ENCODE data around the gene TMEM150B.

TMEM150B gene, protein sequence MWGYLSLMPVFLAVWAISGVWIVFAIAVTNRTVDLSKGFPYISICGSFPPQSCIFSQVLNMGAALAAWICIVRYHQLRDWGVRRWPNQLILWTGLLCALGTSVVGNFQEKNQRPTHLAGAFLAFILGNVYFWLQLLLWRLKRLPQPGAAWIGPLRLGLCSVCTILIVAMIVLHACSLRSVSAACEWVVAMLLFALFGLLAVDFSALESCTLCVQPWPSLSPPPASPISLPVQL

GRCh38 chr19:55325172-55325571 is at the start of gene TMEM150B:
TMEM150B (minus strand) TSS chr19:55325341; CDS start chr19:55321036, 4,305 bp downstream.
- DNase-seq: no peak

DNA sequence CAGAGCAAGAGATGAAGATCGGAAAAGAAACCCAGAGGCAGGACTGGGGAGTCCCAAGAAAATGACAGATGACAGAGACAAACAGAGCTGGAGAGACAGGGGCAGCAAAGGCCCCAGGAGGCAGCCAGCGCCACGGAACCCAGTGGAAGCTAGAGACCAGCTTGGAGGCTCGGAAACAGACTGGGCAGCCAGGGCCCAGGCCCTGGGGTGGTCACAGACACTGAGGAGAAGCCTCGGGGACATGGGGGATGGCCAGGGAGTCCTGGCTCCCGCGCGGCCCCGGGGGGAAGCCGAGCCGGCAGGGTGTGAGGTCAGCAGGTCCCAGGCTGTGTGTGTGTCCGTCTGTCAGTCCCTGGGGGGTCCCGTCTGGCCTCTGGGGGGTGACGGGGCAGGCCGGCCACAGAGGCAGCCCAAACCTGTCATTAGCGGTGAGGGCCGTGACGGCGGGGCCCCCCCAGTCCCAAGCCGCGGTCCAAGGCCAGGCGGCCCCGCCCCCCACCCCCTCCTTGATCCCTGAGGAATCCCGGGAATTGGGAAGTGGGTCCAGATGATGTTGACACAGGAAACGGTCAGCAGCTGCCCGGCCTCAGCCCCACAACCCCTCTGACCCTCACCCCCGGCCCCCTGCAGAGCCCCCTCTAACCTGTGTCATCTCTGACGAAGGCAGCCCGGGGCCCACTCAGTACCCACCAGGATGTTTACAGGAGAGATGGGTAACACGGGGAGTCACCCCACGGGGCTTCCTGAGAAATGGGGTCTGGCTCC is 49.0 kb upstream of the TMEM150B start:
- no peak for DNase-seq

DNA sequence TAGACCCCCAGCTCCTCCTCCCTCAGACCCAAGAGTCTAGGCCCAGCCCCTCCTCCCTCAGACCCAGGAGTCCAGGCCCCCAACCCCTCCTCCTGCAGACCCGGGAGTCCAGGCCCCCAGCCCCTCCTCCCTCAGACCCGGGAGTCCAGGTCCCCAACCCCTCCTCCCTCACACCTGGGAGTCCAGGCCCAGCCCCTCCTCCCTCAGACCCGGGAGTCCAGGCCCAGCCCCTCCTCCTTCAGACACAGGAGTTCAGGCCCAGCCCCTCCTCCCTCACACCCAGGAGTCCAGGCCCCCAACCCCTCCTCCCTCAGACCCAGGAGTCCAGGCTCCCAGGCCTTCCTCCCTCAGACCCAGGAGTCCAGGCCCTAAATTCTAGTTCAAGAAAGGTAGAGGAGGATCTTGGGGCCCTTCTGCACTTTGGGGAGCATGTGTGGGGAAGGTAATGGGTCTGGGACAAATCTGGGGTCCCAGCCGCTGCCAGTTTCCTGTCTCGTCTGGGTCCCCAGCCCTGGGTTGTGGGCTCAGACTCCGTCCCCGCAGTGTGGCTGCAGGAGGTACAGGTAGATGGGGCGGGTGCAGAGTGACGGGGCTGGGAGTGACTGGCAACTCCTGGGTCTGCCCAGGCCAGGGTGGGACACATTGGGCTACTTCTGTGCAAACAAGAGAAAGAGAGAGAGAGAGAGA is 48.3 kb upstream of the TMEM150B start:
- no peak for DNase-seq

DNA sequence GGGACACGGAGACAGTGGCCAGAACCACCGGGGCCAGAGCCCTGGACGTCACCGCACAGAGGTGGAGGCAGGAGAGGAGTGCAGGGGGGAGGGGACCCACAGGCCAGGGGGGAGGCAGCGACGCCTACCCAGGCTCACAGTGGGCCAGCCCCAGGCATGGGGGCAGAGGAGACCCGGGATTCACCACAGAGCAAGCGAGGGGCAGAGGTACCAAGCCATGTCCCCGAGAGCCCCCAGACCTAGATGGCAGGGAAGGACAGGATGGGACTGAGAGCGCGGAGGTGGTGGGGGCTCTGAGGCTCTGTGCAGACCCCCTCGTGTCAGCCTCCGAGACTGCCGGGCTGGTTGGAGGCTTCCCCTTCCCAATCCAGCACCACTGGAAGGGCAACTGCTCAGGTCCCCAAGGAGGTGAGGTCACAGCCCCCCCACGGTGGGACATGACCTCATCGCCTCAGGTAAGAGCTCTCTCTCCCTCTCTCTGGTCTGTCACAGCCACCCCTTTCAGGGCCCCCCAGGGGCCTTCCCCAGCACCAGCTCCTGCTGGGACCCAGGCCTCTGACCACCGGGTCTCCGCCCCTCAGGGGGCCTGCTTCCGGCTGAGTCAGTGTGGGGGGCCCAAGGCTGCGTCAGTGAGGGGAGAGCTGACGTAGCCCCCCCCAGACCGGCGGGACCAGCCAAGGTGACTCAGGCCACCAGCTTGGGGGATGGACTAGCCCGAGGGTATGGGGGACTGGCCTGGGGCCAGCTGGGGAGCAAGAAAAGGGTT is 47.4 kb upstream of the TMEM150B start:
- DNase-seq: no peak

DNA sequence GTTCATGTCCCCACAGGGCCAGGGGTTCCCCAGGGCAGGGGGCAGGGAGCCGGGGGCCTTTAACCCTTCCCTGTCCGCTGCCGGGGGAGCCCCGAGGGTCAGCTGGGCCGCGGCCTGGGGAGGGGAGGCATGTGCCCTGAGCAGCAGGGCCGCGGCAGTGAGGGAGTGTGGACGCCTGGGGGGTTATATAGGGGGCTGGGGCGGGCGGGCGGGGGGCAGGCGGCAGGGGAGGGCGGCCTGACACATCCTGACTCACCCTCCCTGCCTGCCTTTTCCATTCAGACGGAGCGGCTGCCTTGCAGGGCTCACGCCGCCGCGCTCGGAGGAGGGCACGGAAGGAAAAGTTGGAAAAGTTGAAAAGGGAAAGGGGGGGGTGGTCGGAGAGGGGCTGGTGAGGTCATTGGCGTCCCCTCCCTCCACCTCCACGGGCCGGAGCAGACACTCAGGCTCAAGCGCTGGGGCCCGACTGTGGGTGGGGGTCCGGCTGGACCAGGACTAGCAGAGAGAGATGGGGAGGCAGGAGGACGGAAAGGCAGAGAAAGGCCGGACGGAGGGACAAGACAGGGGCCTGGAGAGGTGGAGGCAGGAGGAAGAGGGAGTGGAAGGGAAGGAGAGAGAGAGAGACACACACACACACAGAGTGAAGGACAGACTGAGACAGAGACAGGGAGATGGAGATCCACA is 45.3 kb upstream of the TMEM150B start, which contains the start of gene IL11:
Gene IL11, minus strand, starts transcription at position 159 of the 684 bp plus-strand sequence. Its CDS starts 153 bp downstream, at position 6.
- no peak for DNase-seq

- DNase-seq: no peak
Observed at GRCh38 chr19:55369653-55370304, 44.6 kb upstream of the TMEM150B start.

- DNase-seq: no peak
Observed at GRCh38 chr19:55368701-55369563, 43.8 kb upstream of the TMEM150B start.

GRCh38 chr19:55368106-55368505 is 43.0 kb upstream of the TMEM150B start:
- DNase-seq: no peak

DNA sequence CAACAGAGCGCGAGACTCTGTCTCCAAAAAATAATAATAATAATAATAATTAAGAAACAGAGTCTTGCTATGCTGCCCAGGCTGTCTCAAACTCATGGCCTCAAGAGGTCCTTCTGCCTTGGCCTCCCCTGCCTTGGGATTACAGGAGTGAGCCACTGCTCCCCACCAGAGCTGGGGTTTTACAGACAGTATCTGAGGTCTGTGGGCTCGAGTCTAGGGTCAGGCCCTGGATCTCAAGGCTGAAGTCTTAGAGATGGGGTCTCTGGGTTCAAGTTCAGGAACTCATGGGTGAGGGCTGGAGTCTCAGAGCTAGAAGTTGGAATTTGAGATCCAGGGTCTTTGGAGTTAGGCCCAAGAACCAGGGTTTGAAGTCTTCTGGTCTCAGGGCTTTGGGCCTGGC is 41.6 kb upstream of the TMEM150B start:
- DNase-seq: no peak

GRCh38 chr19:55365964-55366363 is 40.8 kb upstream of the TMEM150B start:
- no peak for DNase-seq

GRCh38 chr19:55365245-55365644 is 40.1 kb upstream of the TMEM150B start:
- DNase-seq: no peak

- DNase-seq: no peak
Observed at GRCh38 chr19:55362990-55363716, 38.0 kb upstream of the TMEM150B start, which contains the start of gene GARIN5B. GARIN5B (minus strand) TSS chr19:55363260; CDS start chr19:55363066, 194 bp downstream.

DNA sequence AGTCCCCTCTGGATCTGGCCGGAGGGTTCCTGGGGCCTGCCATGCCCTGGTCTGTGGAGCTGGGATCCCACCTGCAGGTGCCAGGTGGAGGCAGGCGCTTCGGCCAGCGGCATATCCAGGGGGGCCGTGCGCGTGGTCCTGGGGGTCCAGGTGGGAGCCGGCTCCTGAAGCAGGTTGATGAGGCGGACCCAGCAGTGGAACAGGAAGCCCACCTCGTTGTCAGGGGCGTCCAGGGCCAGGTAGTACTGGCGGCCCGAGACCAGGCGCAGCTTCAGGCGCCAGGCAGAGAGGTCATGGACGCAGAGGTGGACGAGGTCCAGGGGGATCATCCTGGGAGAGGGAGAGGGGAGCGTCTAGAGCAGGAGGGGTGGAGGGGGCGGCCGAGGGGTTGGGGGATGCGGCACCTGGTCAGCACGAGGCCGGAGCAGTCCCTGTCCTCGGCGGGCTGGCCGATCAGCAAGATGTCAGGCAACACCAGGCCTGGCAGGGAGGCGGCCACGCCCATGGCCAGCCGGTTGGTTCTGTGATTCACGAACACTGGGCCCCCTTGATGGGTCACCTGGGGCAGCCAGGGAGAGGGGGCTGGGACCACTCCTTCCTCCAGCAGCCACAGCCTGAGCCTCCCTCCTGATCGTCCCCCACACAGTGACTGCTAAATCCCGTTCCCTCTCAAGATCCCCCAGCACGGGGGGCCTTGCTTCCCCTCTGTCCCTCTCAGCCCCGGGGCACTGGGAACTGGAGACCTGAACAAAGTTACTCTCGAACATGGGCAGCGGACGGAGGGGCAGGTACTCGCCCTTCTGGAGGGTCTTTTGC is 37.2 kb upstream of the TMEM150B start:
- DNase-seq: no peak

- no peak for DNase-seq
Observed at GRCh38 chr19:55360902-55361301, 35.8 kb upstream of the TMEM150B start.

DNA sequence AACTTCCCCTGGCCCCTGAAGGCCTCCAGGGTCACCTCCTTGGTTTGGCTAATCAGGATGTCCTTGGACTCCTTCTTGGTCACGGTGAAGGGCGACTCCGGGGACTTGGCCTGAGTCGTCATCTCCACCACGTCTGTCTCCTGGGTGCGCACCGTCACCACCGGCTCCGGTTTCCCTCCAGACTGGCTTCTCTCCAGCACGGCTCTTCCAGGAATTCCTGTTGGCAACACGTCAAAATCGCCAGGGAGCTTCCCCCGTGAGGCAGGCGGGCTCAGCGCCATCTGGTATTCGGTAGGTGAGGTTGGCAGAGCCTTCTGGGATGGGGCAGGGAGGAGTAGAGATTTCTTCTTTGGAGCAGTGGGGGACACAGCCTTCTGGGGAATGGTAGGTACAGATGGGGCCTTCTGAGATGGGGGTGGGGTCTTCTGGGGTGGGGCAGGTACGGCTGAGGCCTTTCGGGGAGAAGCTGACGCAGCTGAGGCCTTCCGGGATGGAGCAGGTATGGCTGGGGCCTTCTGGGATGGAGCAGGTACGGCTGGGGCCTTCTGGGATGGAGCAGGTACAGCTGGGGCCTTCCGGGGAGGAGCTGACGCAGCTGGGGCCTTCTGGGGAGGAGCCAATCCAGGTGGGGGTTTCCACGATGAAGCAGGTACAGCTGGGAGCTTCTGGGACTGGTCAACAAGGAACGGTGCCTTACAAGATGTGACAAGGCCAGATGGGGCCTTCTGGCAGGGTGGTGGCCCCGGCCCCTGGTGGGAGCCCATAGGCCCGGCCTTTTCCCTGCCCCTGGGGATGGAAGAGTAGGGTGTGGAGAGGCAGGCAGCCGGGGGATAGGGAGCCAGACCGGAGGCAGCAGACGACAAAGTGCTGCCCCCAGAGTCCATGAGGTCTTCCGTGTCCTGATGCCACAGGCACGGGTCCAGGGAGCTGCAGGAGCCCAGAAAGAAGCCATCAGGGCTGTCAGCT is 34.1 kb upstream of the TMEM150B start:
- no peak for DNase-seq

DNA sequence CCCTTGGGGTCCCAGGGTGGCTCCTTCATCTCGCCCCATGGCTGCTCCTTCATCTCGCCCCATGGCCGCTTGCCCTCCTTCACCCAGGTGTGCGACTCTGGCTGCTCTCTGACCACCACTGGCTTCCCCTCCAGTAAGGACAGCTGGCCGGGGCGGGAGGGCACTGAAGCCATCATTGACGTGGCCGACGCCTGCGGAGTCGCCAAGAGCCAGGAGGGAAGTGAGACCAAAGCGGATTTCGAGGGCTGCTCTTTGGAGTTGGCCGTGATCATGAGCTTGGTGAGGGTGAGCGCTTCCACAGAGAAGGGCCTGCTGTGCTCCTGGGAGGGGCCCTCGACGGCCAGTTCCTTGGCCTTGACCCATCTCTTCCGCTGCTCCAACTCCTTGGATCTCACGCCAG is 33.4 kb upstream of the TMEM150B start:
- no peak for DNase-seq

GRCh38 chr19:55355213-55355821 is 30.2 kb upstream of the TMEM150B start:
- DNase-seq: no peak

Measured in cerebellar nuclear complex (tissue), 1 donor.